AG10803 (cell line): ENCODE results near the gene CERCAM.

ENCODE experiments used
- DNase-seq: peaks from one replicate; pipeline ENCODE4 v3.0.0; 2010; ENCODE audit warnings: low read depth
- H3K4me3 ChIP-seq: 2 replicates; pipeline ENCODE4 v1.5.1; 2011; ENCODE audit warnings: mild to moderate bottlenecking, low read length, control low read depth
- TF ChIP-seq, protein P1 (sequence below): conservative IDR thresholded peaks from 2 replicates; pipeline ENCODE4 v1.5.1; 2011; ENCODE audit warnings: mild to moderate bottlenecking, low read length, control low read depth, inconsistent platforms

The CERCAM gene

DNA sequence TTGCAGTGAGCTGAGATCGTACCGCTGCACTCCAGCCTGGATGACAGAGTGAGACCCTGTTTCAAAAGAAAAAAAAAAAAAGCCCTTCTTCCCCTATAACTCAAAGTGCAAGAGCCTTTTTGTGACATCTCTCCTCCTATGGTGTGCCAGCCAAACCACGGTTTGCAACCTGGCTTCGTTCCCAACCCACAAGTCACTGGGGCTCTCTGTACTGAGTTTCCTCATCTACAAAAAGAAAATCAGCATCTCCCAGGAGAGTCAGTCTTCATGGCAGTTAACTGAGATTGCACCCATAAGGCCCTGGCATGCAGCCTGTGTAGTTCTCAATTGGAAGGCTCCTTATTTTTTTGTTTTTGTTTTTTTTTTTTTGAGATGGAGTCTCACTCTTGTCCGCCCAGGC lies 49.9 kb downstream of the CERCAM start:
- H3K4me3 ChIP-seq = no peak overlapping the region
- peak; percentile 87 for DNase-seq
- TF ChIP-seq, protein P1, sequence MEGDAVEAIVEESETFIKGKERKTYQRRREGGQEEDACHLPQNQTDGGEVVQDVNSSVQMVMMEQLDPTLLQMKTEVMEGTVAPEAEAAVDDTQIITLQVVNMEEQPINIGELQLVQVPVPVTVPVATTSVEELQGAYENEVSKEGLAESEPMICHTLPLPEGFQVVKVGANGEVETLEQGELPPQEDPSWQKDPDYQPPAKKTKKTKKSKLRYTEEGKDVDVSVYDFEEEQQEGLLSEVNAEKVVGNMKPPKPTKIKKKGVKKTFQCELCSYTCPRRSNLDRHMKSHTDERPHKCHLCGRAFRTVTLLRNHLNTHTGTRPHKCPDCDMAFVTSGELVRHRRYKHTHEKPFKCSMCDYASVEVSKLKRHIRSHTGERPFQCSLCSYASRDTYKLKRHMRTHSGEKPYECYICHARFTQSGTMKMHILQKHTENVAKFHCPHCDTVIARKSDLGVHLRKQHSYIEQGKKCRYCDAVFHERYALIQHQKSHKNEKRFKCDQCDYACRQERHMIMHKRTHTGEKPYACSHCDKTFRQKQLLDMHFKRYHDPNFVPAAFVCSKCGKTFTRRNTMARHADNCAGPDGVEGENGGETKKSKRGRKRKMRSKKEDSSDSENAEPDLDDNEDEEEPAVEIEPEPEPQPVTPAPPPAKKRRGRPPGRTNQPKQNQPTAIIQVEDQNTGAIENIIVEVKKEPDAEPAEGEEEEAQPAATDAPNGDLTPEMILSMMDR = no peak

DNA sequence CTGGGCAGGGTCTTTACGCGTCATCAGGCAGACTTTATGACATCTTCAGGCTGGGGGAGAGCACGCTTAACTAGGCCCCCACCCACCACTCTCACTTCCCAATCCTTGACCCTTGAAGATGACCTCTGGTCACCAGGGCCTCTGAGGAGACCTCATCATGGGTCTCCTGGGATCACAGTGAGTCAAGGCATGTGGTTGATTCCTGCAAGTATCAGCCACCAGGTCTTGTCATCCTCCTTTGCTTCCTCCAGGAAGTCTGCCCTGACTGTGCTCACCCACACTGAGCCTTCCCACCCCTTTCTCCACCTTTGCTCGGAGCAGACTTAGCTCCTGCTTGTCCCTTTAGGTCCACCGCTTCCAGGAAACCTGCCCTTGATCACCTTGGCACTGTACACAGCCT lies 52.4 kb downstream of the CERCAM start:
- no peak for DNase-seq
- TF ChIP-seq, protein P1 = no peak
- H3K4me3 ChIP-seq = no peak overlapping the region

DNA sequence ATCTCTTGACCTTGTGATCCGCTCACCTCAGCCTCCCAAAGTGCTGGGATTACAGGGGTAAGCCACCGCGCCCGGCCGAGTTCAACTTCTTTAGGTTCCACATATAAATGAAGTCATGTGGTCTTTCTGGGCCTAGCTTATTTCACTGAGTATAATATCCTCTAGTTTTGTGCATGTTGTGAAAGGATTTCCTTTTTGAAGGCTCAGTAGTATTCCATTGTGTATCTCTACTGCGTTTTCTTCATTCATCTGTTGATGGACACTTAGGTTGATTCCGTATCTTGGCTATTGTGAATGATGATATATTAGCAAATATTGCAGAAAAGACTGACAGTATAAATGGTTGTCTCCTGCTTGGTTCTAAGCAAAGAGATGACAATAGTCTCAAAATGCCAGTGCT lies 55.2 kb downstream of the CERCAM start:
- H3K4me3 ChIP-seq = no peak overlapping the region
- DNase-seq = no peak
- TF ChIP-seq, protein P1 = no peak

DNA sequence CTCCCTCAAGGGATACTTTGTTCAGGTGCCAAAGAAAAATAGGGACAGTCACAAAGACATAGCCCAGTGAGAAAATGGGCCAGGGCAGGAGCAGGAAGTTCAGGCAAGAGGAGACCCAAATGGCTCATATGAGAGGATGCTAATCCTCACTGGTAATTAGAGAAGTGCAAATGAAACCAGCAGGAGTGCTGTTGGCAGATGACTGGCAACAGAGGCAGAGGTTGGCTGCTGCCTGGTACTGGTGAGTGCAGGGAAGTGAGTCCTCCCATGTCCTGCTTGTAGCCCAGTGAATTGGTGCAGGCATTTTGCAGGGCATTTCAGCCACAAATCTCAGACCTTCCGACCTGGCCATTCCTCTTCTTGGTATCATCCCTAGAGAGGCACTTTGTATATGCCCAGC lies 58.6 kb downstream of the CERCAM start:
- TF ChIP-seq, protein P1 = no peak
- H3K4me3 ChIP-seq = no peak overlapping the region
- DNase-seq = no peak

DNA sequence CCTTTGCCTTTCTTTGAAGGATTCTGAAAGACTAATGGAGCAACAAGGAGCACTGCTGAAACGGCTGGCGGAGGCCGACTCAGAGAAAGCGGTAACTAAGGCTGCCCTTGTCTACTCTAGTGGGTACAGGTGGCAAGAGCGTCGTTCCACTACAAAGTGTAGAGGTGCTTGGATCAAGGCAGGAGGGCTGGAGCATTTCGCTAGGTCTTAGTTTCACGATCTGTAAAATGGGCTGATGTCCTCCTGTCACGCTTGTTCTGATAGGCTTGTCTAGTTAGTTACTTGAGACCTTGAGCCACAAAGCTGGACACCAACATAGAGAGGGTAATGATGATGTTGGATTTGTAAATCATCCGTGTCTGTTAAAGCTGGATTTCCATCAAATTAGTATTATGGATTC lies 60.9 kb downstream of the CERCAM start:
- no peak for DNase-seq
- no peak overlapping the region for H3K4me3 ChIP-seq
- TF ChIP-seq, protein P1 = no peak

DNA sequence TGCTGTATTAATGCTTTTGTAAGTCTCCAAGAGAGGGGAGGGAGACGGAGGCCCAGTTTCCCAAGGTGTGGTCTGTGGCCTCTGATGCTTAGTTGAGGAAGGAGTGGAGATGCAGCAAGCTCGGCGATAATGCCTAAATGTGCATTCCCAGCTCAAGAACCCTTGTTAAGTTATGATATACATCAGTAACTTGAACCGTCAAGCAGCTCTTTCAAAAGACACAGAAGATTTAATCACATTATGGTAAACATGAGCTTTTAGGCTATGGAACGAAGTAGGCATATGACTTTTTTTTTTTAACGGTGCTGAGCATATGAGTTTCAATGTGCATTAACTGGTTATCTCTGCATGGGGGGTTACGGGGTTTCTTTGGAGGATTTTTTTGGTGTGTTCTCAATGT lies 61.5 kb downstream of the CERCAM start:
- no peak for DNase-seq
- TF ChIP-seq, protein P1 = no peak
- H3K4me3 ChIP-seq = no peak overlapping the region

DNA sequence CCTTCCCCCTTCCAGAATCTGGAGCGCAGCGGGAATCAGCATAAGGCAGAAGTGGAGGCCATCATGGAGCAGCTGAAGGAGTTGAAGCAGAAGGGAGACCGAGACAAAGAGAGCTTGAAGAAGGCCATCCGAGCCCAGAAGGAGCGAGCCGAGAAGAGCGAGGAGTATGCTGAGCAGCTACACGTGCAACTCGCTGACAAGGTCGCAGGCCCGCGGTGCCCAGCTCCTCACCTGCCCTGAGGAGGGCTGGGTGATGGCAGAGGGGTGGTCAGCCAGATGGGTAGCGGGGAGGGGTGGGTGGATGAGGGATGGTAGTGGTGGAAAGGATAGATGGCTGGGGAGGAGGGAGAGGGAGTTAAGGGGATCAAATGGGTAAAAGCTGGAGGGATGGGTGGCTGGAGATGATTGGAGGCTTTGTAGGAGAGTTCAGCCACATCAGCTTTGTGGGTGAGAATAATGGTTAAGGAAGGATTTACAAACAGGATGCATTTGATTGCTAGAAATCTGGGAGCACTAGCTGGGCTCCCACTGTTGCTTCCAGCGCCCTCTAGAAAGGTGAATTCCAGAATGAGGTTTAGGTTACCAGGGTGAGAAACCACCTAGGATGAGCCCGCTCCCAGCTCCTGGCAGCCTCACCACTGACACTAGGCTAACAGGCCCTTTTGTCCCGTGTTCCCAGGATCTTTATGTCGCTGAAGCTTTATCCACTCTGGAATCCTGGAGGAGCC lies 64.2 kb downstream of the CERCAM start:
- H3K4me3 ChIP-seq = no peak overlapping the region
- TF ChIP-seq, protein P1 = no peak
- DNase-seq = no peak
